Breast epithelium (tissue), 3 donors: Measurements from ENCODE around the gene GALNT9.

Experiments
- CTCF ChIP-seq, 3 donors: fragments of 450-650 bp; IDR thresholded peaks; one replicate each; pipeline ENCODE4 v1.5.1; 2016 to 2017; ENCODE audit warnings: antibody characterized with exemption in 3 of 3, mild to moderate bottlenecking in 3 of 3, moderate library complexity in 3 of 3
- POLR2A ChIP-seq: fragments of 450-650 bp; IDR thresholded peaks from one replicate; pipeline ENCODE4 v1.6.1; 2016; ENCODE audit warnings: antibody characterized with exemption, mild to moderate bottlenecking, moderate library complexity

- TF ChIP-seq POLR2A (no peak), CTCF (IDR thresholded peaks at IDR 0.05) (no peak)
Measured at GRCh38 chr12:132200800-132201199, 128.6 kb downstream of the GALNT9 start.
